Measurements from ENCODE around the gene CHDH. TPM values are rescaled to one million over a fixed set of nuclear protein-coding genes. Genes with fewer than 3 reads are reported as not detected.

The CHDH gene
- total and polyA plus RNA-seq, 2 donors (not counting 3 experiments of a cell fraction or from before 2014, with no cell fraction given), result 0.04 to 0.06 TPM

- Histone ChIP-seq H3K4me1 (ENCODE audit: control insufficient read depth, extremely low read depth, insufficient read depth, low read length) (no peaks in the 10 kb centered on the region), H3K9me3 (replicated peaks; ENCODE audit: control insufficient read depth, insufficient read depth, low read length) (no peaks in the 10 kb centered on the region), H3K9ac (replicated peaks; ENCODE audit: extremely low read depth, insufficient read depth, low read length) (no peak overlapping the region), H3K4me2 (ENCODE audit: insufficient read depth, low read length) (no peak overlapping the region), H3K9me1 (replicated peaks; ENCODE audit: control insufficient read depth, extremely low read depth, insufficient read depth, low read length) (no peaks in the 10 kb centered on the region), H3K27me3 (ENCODE audit: control insufficient read depth in 2 of 2, insufficient read depth in 2 of 2, low read length in 2 of 2) (no peaks in the 10 kb centered on the region), H3K27ac (ENCODE audit: insufficient read depth, low read depth, low read length) (no peak overlapping the region), H2AFZ (ENCODE audit: low read depth, low read length) (no peak overlapping the region), H3K36me3 (ENCODE audit: control insufficient read depth in 2 of 2, extremely low read depth in 1 of 2, insufficient read depth in 2 of 2, low read length in 2 of 2) (no peaks in the 10 kb centered on the region), H3K4me3 (replicated peaks in 1 of 3; ENCODE audit: insufficient read depth in 1 of 3, low read depth in 1 of 3, low read length in 3 of 3) (no peak overlapping the region), H4K20me1 (replicated peaks; ENCODE audit: control insufficient read depth, extremely low read depth, insufficient read depth, low read length) (no peaks in the 10 kb centered on the region), H3K79me2 (ENCODE audit: control insufficient read depth, insufficient read depth, low read length) (no peaks in the 10 kb centered on the region)
- ChIA-PET POLR2A (no interaction called here), CTCF (no interaction called here)
- no TSS peak for BruUV-seq (replicated peaks)
- FAIRE-seq (no peak), DNase-seq (ENCODE audit: low read depth, low spot score) (no peak)
- intact Hi-C loops (cut with micrococcal nuclease) (no loop called here), dilution Hi-C loops (cut with MboI; ENCODE audit: extremely low pct_ligation_motif_present, low sequenced_read_pairs) (no loop called here)
- TF ChIP-seq EZH2 (IDR thresholded peaks at IDR 0.05; ENCODE audit: borderline replicate concordance, low read depth, low read length, severe bottlenecking) (no peak), GATA2 (IDR thresholded peaks at IDR 0.05; ENCODE audit: insufficient read depth, insufficient read length, low read depth, low read length) (no peak), POLR2A (IDR thresholded peaks at IDR 0.05; ENCODE audit: low read depth, low read length) (no peak), MAX (IDR thresholded peaks at IDR 0.05; ENCODE audit: insufficient read depth, insufficient read length) (no peak), FOS (IDR thresholded peaks at IDR 0.05; ENCODE audit: borderline replicate concordance, insufficient read depth, low read length) (no peak), MYC (IDR thresholded peaks at IDR 0.05; ENCODE audit: low read depth, low read length) (no peak), POLR2AphosphoS5 (IDR thresholded peaks at IDR 0.05; ENCODE audit: insufficient read depth, low read depth, low read length) (no peak), CTCF (IDR thresholded peaks at IDR 0.05; ENCODE audit: extremely low read depth in 1 of 2, insufficient read depth in 1 of 2, low read depth in 1 of 2, low read length in 2 of 2) (no peak), JUN (IDR thresholded peaks at IDR 0.05; ENCODE audit: borderline replicate concordance, insufficient read depth, insufficient read length, low read depth) (no peak)
These were observed 31.2 kb downstream of the CHDH start for GRCh38 chr3:53815067-53815466.
